Duodenal mucosa (tissue), 2 donors: Measurements from ENCODE around the gene MYLK.

Experiments used
- H3K27ac ChIP-seq: one replicate; pipeline ENCODE4 v1.7.0; 2013; ENCODE audit warnings: low read depth, low read length
- H3K27me3 ChIP-seq, 2 donors: one replicate each; pipeline ENCODE4 v1.7.0; 2013; ENCODE audit warnings: low read length in 2 of 2, control low read depth in 1 of 2; ENCODE audit not compliant: insufficient read depth in 2 of 2, control insufficient read depth in 1 of 2
- H3K36me3 ChIP-seq, 2 donors: one replicate each; pipeline ENCODE4 v1.7.0; 2013; ENCODE audit warnings: low read length in 2 of 2, control low read depth in 1 of 2; ENCODE audit not compliant: insufficient read depth in 2 of 2, control insufficient read depth in 1 of 2
- H3K4me1 ChIP-seq, 2 donors: one replicate each; pipeline ENCODE4 v1.7.0; 2013; ENCODE audit warnings: low read length in 2 of 2, control low read depth in 1 of 2; ENCODE audit not compliant: insufficient read depth in 2 of 2, control insufficient read depth in 1 of 2
- H3K4me3 ChIP-seq, 2 donors: one replicate each; pipeline ENCODE4 v1.7.0; 2013; ENCODE audit warnings: low read length in 2 of 2, low read depth in 1 of 2
- H3K9ac ChIP-seq, 2 donors: one replicate each; pipeline ENCODE4 v1.7.0; 2013; ENCODE audit warnings: low read length in 2 of 2, low read depth in 1 of 2
- H3K9me3 ChIP-seq, 2 donors: one replicate each; pipeline ENCODE4 v1.7.0; 2013; ENCODE audit warnings: low read length in 2 of 2, control low read depth in 1 of 2; ENCODE audit not compliant: control insufficient read depth in 1 of 2

The MYLK gene

GRCh38 chr3:123692041-123692440, 192.1 kb downstream of the MYLK start:
- Histone ChIP-seq H3K36me3 (no peaks in the 10 kb centered on the region), H3K9me3 (no peaks in the 10 kb centered on the region), H3K9ac (no peak overlapping the region), H3K27ac (no peak overlapping the region), H3K4me3 (no peak overlapping the region), H3K27me3 (no peaks in the 10 kb centered on the region), H3K4me1 (peaks cover 16 to 17% of the 10 kb centered on the region in 2 donors)

- H3K4me3 ChIP-seq = no peak overlapping the region
- H3K27ac ChIP-seq = no peak overlapping the region
- no peaks in the 10 kb centered on the region for H3K27me3 ChIP-seq
- H3K9me3 ChIP-seq = no peaks in the 10 kb centered on the region
- H3K36me3 ChIP-seq = no peaks in the 10 kb centered on the region
- H3K9ac ChIP-seq = no peak overlapping the region
- H3K4me1 ChIP-seq = peaks cover 0 to 13% of the 10 kb centered on the region in 2 donors
These were observed 194.3 kb downstream of the MYLK start for GRCh38 chr3:123689831-123690230.

- peaks cover 0 to 5% of the 10 kb centered on the region in 2 donors for H3K4me1 ChIP-seq
- no peak overlapping the region for H3K27ac ChIP-seq
- H3K4me3 ChIP-seq = no peak overlapping the region
- no peak overlapping the region for H3K9ac ChIP-seq
- no peaks in the 10 kb centered on the region for H3K27me3 ChIP-seq
- no peaks in the 10 kb centered on the region for H3K36me3 ChIP-seq
- no peaks in the 10 kb centered on the region for H3K9me3 ChIP-seq
These were observed 195.8 kb downstream of the MYLK start for GRCh38 chr3:123688241-123688747.

- Histone ChIP-seq H3K4me1 (peaks cover 0 to 5% of the 10 kb centered on the region in 2 donors), H3K27ac (no peak overlapping the region), H3K9me3 (no peaks in the 10 kb centered on the region), H3K4me3 (no peak overlapping the region), H3K36me3 (no peaks in the 10 kb centered on the region), H3K9ac (no peak overlapping the region), H3K27me3 (no peaks in the 10 kb centered on the region)
These were observed 196.8 kb downstream of the MYLK start for GRCh38 chr3:123687286-123687685.

- H3K27ac ChIP-seq = no peak overlapping the region
- H3K36me3 ChIP-seq = no peaks in the 10 kb centered on the region
These were observed 197.9 kb downstream of the MYLK start for GRCh38 chr3:123686251-123686650.

GRCh38 chr3:123685780-123686179, 198.4 kb downstream of the MYLK start:
- Histone ChIP-seq H3K4me3 (no peak overlapping the region), H3K36me3 (no peaks in the 10 kb centered on the region), H3K27me3 (no peaks in the 10 kb centered on the region), H3K9ac (no peak overlapping the region), H3K4me1 (peaks cover 0 to 5% of the 10 kb centered on the region in 2 donors), H3K9me3 (no peaks in the 10 kb centered on the region), H3K27ac (no peak overlapping the region)

More at GRCh38 chr3:123686251-123686650, 197.9 kb downstream of the MYLK start:
- no peak overlapping the region for H3K9ac ChIP-seq
- H3K4me3 ChIP-seq = no peak overlapping the region
- H3K27me3 ChIP-seq = no peaks in the 10 kb centered on the region
- no peaks in the 10 kb centered on the region for H3K9me3 ChIP-seq
- peaks cover 0 to 5% of the 10 kb centered on the region in 2 donors for H3K4me1 ChIP-seq

GRCh38 chr3:123684636-123685035, 199.5 kb downstream of the MYLK start:
- Histone ChIP-seq H3K36me3 (no peaks in the 10 kb centered on the region), H3K9me3 (no peaks in the 10 kb centered on the region), H3K4me1 (peaks cover 0 to 5% of the 10 kb centered on the region in 2 donors), H3K4me3 (no peak overlapping the region), H3K9ac (no peak overlapping the region), H3K27me3 (no peaks in the 10 kb centered on the region), H3K27ac (no peak overlapping the region)

GRCh38 chr3:123684209-123684608, 199.9 kb downstream of the MYLK start:
- Histone ChIP-seq H3K27ac (no peak overlapping the region), H3K27me3 (no peaks in the 10 kb centered on the region), H3K9ac (no peak overlapping the region), H3K4me3 (no peak overlapping the region), H3K36me3 (no peaks in the 10 kb centered on the region), H3K4me1 (peaks cover 0 to 5% of the 10 kb centered on the region in 2 donors), H3K9me3 (no peaks in the 10 kb centered on the region)

GRCh38 chr3:123683505-123684154, 200.5 kb downstream of the MYLK start:
- no peaks in the 10 kb centered on the region for H3K36me3 ChIP-seq
- peaks cover 0 to 1% of the 10 kb centered on the region in 2 donors for H3K4me1 ChIP-seq
- no peak overlapping the region for H3K4me3 ChIP-seq
- H3K9me3 ChIP-seq = no peaks in the 10 kb centered on the region
- H3K9ac ChIP-seq = no peak overlapping the region
- H3K27ac ChIP-seq = no peak overlapping the region
- no peaks in the 10 kb centered on the region for H3K27me3 ChIP-seq

GRCh38 chr3:123682781-123683504, 201.2 kb downstream of the MYLK start:
- H3K9ac ChIP-seq = no peak overlapping the region
- no peaks in the 10 kb centered on the region for H3K36me3 ChIP-seq
- H3K9me3 ChIP-seq = no peaks in the 10 kb centered on the region
- H3K4me1 ChIP-seq = no peaks in the 10 kb centered on the region
- H3K4me3 ChIP-seq = no peak overlapping the region
- H3K27ac ChIP-seq = no peak overlapping the region
- H3K27me3 ChIP-seq = no peaks in the 10 kb centered on the region
